Endothelial cell of umbilical vein (primary cell): Measurements from ENCODE around the gene TOP2B. TPM values are rescaled to one million over a fixed set of nuclear protein-coding genes. Genes with fewer than 3 reads are reported as not detected.
A peak's percentile ranks its signal among the peaks of the same experiment; 100 is the strongest.

Experiments used
- BruUV-seq: library from RNA; stranded (reverse); fragments of 400-500 nt; replicated peaks from 2 replicates; lab custom pipeline; 2021; lab: Mats Ljungman, UMichigan
- CTCF ChIA-PET: fragments of 300-600, 350-600 bp; sonication (Branson Sonifier 250); formaldehyde crosslinking; loops from one replicate; lab custom pipeline; 2021; ENCODE audit warnings: antibody characterized with exemption, inconsistent platforms; lab: Charles Lee
- POLR2A ChIA-PET: fragments of 300-600, 350-600 bp; sonication (Branson Sonifier 250); formaldehyde crosslinking; loops from one replicate; lab custom pipeline; 2021; ENCODE audit warnings: antibody characterized with exemption, inconsistent platforms; lab: Charles Lee
- DNase-seq: peaks from one replicate; pipeline ENCODE4 v3.0.0-alpha.2; 2011; ENCODE audit warnings: low read depth, low spot score
- FAIRE-seq: peaks from 2 replicates; lab custom pipeline; 2011; peaks lifted over from hg19 to GRCh38; lab: Jason Lieb, UNC
- H2AFZ ChIP-seq: 2 replicates; pipeline ENCODE4 v1.6.0; 2012; ENCODE audit warnings: low read depth, low read length, control low read depth, inconsistent platforms
- H3K27ac ChIP-seq: 2 replicates; pipeline ENCODE4 v1.5.1; 2011; ENCODE audit warnings: low read depth, mild to moderate bottlenecking, control low read depth, low read length, moderate library complexity; ENCODE audit not compliant: insufficient read depth
- H3K27me3 ChIP-seq, 2 experiments: 2 replicates each; pipeline versions ENCODE4 v1.6.0 to v1.6.1; 2011; ENCODE audit warnings: low read length in 2 of 2, mixed read lengths in 1 of 2; ENCODE audit not compliant: control insufficient read depth in 2 of 2, insufficient read depth in 2 of 2
- H3K36me3 ChIP-seq, 2 experiments: 2 replicates in 1 of 2; 3 replicates in 1 of 2; pipeline ENCODE4 v1.5.1; 2011; ENCODE audit warnings: low read length in 2 of 2, mild to moderate bottlenecking in 1 of 2, moderate library complexity in 1 of 2; ENCODE audit not compliant: control insufficient read depth in 2 of 2, insufficient read depth in 2 of 2; ENCODE audit errors: extremely low read depth in 1 of 2
- H3K4me1 ChIP-seq: 3 replicates; pipeline ENCODE4 v1.5.1; 2011; ENCODE audit warnings: mild to moderate bottlenecking, low read length; ENCODE audit not compliant: control insufficient read depth, insufficient read depth; ENCODE audit errors: extremely low read depth
- H3K4me2 ChIP-seq: 2 replicates; pipeline ENCODE4 v1.6.1; 2011; ENCODE audit warnings: low read length, control low read depth, mixed read lengths; ENCODE audit not compliant: insufficient read depth
- H3K4me3 ChIP-seq, 3 experiments: fragments of 200-600 bp in 1 of 3; sonication (generic), shearing (Covaris generic) in 1 of 3; replicated peaks in 1 of 3; 2 replicates each; pipeline ENCODE4 v1.5.1; 2011 to 2016; ENCODE audit warnings: control low read depth in 3 of 3, low read length in 3 of 3, mild to moderate bottlenecking in 2 of 3, inconsistent platforms in 1 of 3, low read depth in 1 of 3, moderate library complexity in 1 of 3; ENCODE audit not compliant: insufficient read depth in 1 of 3
- H3K79me2 ChIP-seq: 2 replicates; pipeline ENCODE4 v1.6.0; 2012; ENCODE audit warnings: low read length, inconsistent platforms; ENCODE audit not compliant: control insufficient read depth, insufficient read depth
- H3K9ac ChIP-seq: replicated peaks from 2 replicates; pipeline ENCODE3; 2011; ENCODE audit warnings: low read length, control low read depth; ENCODE audit not compliant: insufficient read depth; ENCODE audit errors: extremely low read depth
- H3K9me1 ChIP-seq: replicated peaks from 3 replicates; pipeline ENCODE4 v1.6.0; 2011; ENCODE audit warnings: mild to moderate bottlenecking, low read length; ENCODE audit not compliant: control insufficient read depth, insufficient read depth; ENCODE audit errors: extremely low read depth
- H3K9me3 ChIP-seq: replicated peaks from 2 replicates; pipeline ENCODE4 v1.5.1; 2012; ENCODE audit warnings: low read length, inconsistent platforms; ENCODE audit not compliant: control insufficient read depth, insufficient read depth
- H4K20me1 ChIP-seq: replicated peaks from 2 replicates; pipeline ENCODE3; 2011; ENCODE audit warnings: mild to moderate bottlenecking, low read length; ENCODE audit not compliant: control insufficient read depth, insufficient read depth; ENCODE audit errors: extremely low read depth
- CTCF ChIP-seq, 2 donors: IDR thresholded peaks; 1 replicate in 1 of 2; 2 replicates in 1 of 2; pipeline ENCODE4 v1.5.1; 2011; ENCODE audit warnings: low read length in 2 of 2, mild to moderate bottlenecking in 2 of 2, moderate library complexity in 2 of 2, control low read depth in 1 of 2, inconsistent platforms in 1 of 2, low read depth in 1 of 2; ENCODE audit not compliant: insufficient read depth in 1 of 2; ENCODE audit errors: extremely low read depth in 1 of 2
- EZH2 ChIP-seq: IDR thresholded peaks from 2 replicates; pipeline ENCODE4 v1.6.1; 2012; ENCODE audit warnings: borderline replicate concordance, low read depth, mild to moderate bottlenecking, moderate library complexity, low read length, inconsistent platforms; ENCODE audit not compliant: severe bottlenecking
- FOS ChIP-seq: IDR thresholded peaks from 2 replicates; pipeline ENCODE4 v1.6.1; 2011; ENCODE audit warnings: mild to moderate bottlenecking, low read length, moderate library complexity, borderline replicate concordance; ENCODE audit not compliant: insufficient read depth
- GATA2 ChIP-seq: IDR thresholded peaks from 2 replicates; pipeline ENCODE4 v1.7.0; 2011; ENCODE audit warnings: low read depth, mild to moderate bottlenecking, moderate library complexity, mixed read lengths, low read length; ENCODE audit not compliant: insufficient read length, insufficient read depth
- JUN ChIP-seq: IDR thresholded peaks from 2 replicates; pipeline ENCODE4 v1.6.1; 2011; ENCODE audit warnings: borderline replicate concordance, low read depth; ENCODE audit not compliant: insufficient read length, insufficient read depth
- MAX ChIP-seq: IDR thresholded peaks from 2 replicates; pipeline ENCODE4 v1.6.1; 2011; ENCODE audit not compliant: insufficient read depth, insufficient read length
- MYC ChIP-seq: IDR thresholded peaks from one replicate; pipeline ENCODE4 v1.6.1; 2011; ENCODE audit warnings: mild to moderate bottlenecking, low read depth, low read length
- POLR2A ChIP-seq: IDR thresholded peaks from 2 replicates; pipeline ENCODE4 v1.6.1; 2012; ENCODE audit warnings: low read depth, mild to moderate bottlenecking, control low read depth, low read length
- dilution Hi-C: fragments of 300-500 bp; cut with MboI; formaldehyde crosslinking; loops from one replicate; pipeline ENCODE4 v1.15.0; 2019; ENCODE audit warnings: low sequenced_read_pairs; ENCODE audit not compliant: extremely low pct_ligation_motif_present
- intact Hi-C: fragments of 100-400 bp; cut with micrococcal nuclease; formaldehyde crosslinking; loops from one replicate; pipeline ENCODE4 v1.10.0; 2022
- polyA plus RNA-seq, 4 experiments: library from polyadenylated mRNA; depleted of rRNA in 3 of 4; stranded (reverse) in 3 of 4; unstranded in 1 of 4; fragments of >200 nt; gene quantifications; 2 replicates each; pipeline versions ENCODE4 v1.2.1 to v1.2.3, GENCODE V29; 2011 to 2012; ENCODE audit warnings: missing spikeins in 1 of 4
- total RNA-seq: library from RNA; stranded (reverse); gene quantifications from 2 replicates; pipeline ENCODE4 v1.2.3, GENCODE V29; 2021

The TOP2B gene
- total and polyA plus RNA-seq, 2 donors (not counting 3 experiments of a cell fraction or from before 2014, with no cell fraction given), result 20.4 to 98.9 TPM

GRCh38 chr3:25552251-25552650 is 112.5 kb downstream of the TOP2B start:
- H3K27me3 ChIP-seq, result no peaks in the 10 kb centered on the region
- no peak overlapping the region for H3K27ac ChIP-seq
- intact Hi-C loops (no loop called here), dilution Hi-C loops (no loop called here)
- H3K36me3 ChIP-seq, result no peaks in the 10 kb centered on the region
- no peak overlapping the region for H3K4me3 ChIP-seq
- no peaks in the 10 kb centered on the region for H3K9me1 ChIP-seq
- peaks cover 15% of the 10 kb centered on the region for H3K4me1 ChIP-seq
- ChIA-PET CTCF (interaction anchor here (1.1 kb wide), 1 partner anchor 41 kb away, joined by 3 read pairs; no protein-coding TSS in a partner anchor), POLR2A (no interaction called here)
- H3K4me2 ChIP-seq, result no peak overlapping the region
- H3K79me2 ChIP-seq, result no peaks in the 10 kb centered on the region
- no peak overlapping the region for H2AFZ ChIP-seq
- no peaks in the 10 kb centered on the region for H3K9me3 ChIP-seq
- no peak overlapping the region for H3K9ac ChIP-seq
- no peak for FAIRE-seq
- no TSS peak for BruUV-seq
- no peak for DNase-seq
- no peaks in the 10 kb centered on the region for H4K20me1 ChIP-seq
- TF ChIP-seq FOS (no peak), JUN (no peak), GATA2 (no peak), EZH2 (no peak), MAX (no peak), MYC (no peak), POLR2A (no peak)

- no peaks in the 10 kb centered on the region for H3K27me3 ChIP-seq
- dilution Hi-C loops (no loop called here), intact Hi-C loops (no loop called here)
- H3K79me2 ChIP-seq, result peaks cover 2% of the 10 kb centered on the region
- no peaks in the 10 kb centered on the region for H3K9me3 ChIP-seq
- no peak overlapping the region for H3K4me3 ChIP-seq
- ChIA-PET CTCF (interaction anchor here (0.6 to 1.4 kb wide), 8 partner anchors 13 to 45 kb away, joined by 3 to 5 read pairs (median 4); no protein-coding TSS in a partner anchor), POLR2A (no interaction called here)
- no peaks in the 10 kb centered on the region for H3K36me3 ChIP-seq
- BruUV-seq, result no TSS peak
- H4K20me1 ChIP-seq, result no peaks in the 10 kb centered on the region
- peak; percentile 75 for DNase-seq
- no peaks in the 10 kb centered on the region for H3K9me1 ChIP-seq
- H3K4me1 ChIP-seq, result peaks cover 9% of the 10 kb centered on the region
- H3K4me2 ChIP-seq, result no peak overlapping the region
- no peak overlapping the region for H3K9ac ChIP-seq
- FAIRE-seq, result peak; percentile 66
- TF ChIP-seq MYC (no peak), GATA2 (no peak), CTCF (IDR thresholded peaks at IDR 0.05; ENCODE audit: extremely low read depth in 1 of 2, insufficient read depth in 1 of 2, low read depth in 1 of 2, low read length in 2 of 2) (no peak), POLR2A (no peak), EZH2 (no peak)
- H3K27ac ChIP-seq, result no peak overlapping the region
- no peak overlapping the region for H2AFZ ChIP-seq
Observed at GRCh38 chr3:25548836-25549235, 115.9 kb downstream of the TOP2B start.
